K562 (cell line): Measurements from ENCODE around the gene MAGIX. TPM values are rescaled to one million over a fixed set of nuclear protein-coding genes. Genes with fewer than 3 reads are reported as not detected.

Experiments used
- GATA2 ChIP-seq: sonication (generic); formaldehyde crosslinking; IDR thresholded peaks from 2 replicates; pipeline ENCODE4 v1.4.0; 2020; ENCODE audit warnings: mild to moderate bottlenecking, missing genetic modification reagents
- GTF3C2 ChIP-seq: IDR thresholded peaks from 3 replicates; pipeline ENCODE4 v1.6.1; 2011; ENCODE audit warnings: borderline replicate concordance, mild to moderate bottlenecking, moderate library complexity; ENCODE audit not compliant: insufficient read length; ENCODE audit errors: extremely low read depth
- IFI16 ChIP-seq: fragments of 250-450 bp; sonication (Bioruptor Pico); IDR thresholded peaks from 2 replicates; pipeline ENCODE4 v2.1.2; 2022; ENCODE audit warnings: mild to moderate bottlenecking, inconsistent platforms
- NCOA4 ChIP-seq: fragments of 450-650 bp; IDR thresholded peaks from 2 replicates; pipeline ENCODE4 v1.6.1; 2018; ENCODE audit warnings: mild to moderate bottlenecking; ENCODE audit not compliant: partially characterized antibody
- NFE2L1 ChIP-seq: fragments of 450-650 bp; IDR thresholded peaks from 2 replicates; pipeline ENCODE4 v1.6.1; 2016; ENCODE audit warnings: missing genetic modification characterization, low read depth, mild to moderate bottlenecking, missing compliant biosample characterization, moderate library complexity, borderline replicate concordance
- NFYB ChIP-seq: IDR thresholded peaks from 2 replicates; pipeline ENCODE4 v1.6.1; 2011; ENCODE audit warnings: mild to moderate bottlenecking, moderate library complexity; ENCODE audit not compliant: insufficient read length; ENCODE audit errors: extremely low read depth
- NONO ChIP-seq, 2 experiments: fragments of 200-400 bp in 1 of 2; fragments of 450-650 bp in 1 of 2; formaldehyde crosslinking in 1 of 2; IDR thresholded peaks; 2 replicates each; pipeline ENCODE4 v1.6.1; 2017; ENCODE audit warnings: low read depth in 2 of 2, mild to moderate bottlenecking in 2 of 2, moderate library complexity in 2 of 2, low read length in 1 of 2
- PHB ChIP-seq: fragments of 250-450 bp; sonication (Bioruptor Pico); IDR thresholded peaks from 2 replicates; pipeline ENCODE4 v1.5.0; 2021
- TCF3 ChIP-seq: sonication (generic); formaldehyde crosslinking; IDR thresholded peaks from 2 replicates; pipeline ENCODE4 v1.4.0; 2020; ENCODE audit warnings: mild to moderate bottlenecking, missing genetic modification reagents
- ZC3H8 ChIP-seq: fragments of 450-650 bp; IDR thresholded peaks from 2 replicates; pipeline ENCODE4 v1.6.1; 2017
- ZNF124 ChIP-seq: sonication (generic); formaldehyde crosslinking; IDR thresholded peaks from 2 replicates; pipeline ENCODE4 v1.8.1; 2022; ENCODE audit warnings: missing genetic modification reagents
- ZNF436 ChIP-seq: fragments of 250-450, 450-650 bp; sonication (Bioruptor Pico); formaldehyde crosslinking; IDR thresholded peaks from 2 replicates; pipeline ENCODE4 v1.7.0; 2020; ENCODE audit warnings: mild to moderate bottlenecking
- ZNF511 ChIP-seq: sonication (generic); formaldehyde crosslinking; IDR thresholded peaks from 2 replicates; pipeline ENCODE4 v1.8.0; 2022; ENCODE audit warnings: mild to moderate bottlenecking, missing genetic modification reagents
- ZNF717 ChIP-seq: fragments of 250-450 bp; sonication (Bioruptor Pico); IDR thresholded peaks from 2 replicates; pipeline ENCODE4 v1.5.0; 2021
- ZNF79 ChIP-seq: fragments of 250-450 bp; sonication (Bioruptor Pico); IDR thresholded peaks from 2 replicates; pipeline ENCODE4 v1.4.0; 2020; ENCODE audit warnings: low read depth, mild to moderate bottlenecking, moderate library complexity
- polyA plus RNA-seq, 8 experiments: library from polyadenylated mRNA; depleted of rRNA in 4 of 8; stranded (reverse) in 5 of 8; unstranded in 3 of 8; fragments of >200 nt; fragmentation: Nextera tagmentation in 2 of 8; fragmentation: Illumina TruSeq in 1 of 8; extraction: Ambion mirVana in 2 of 8; extraction: Trizol in 1 of 8; gene quantifications; 2 replicates each; pipeline versions ENCODE4 v1.2.1 to v1.2.3, GENCODE V29; 2011 to 2014; ENCODE audit warnings: inconsistent platforms in 1 of 8, missing spikeins in 1 of 8
- total RNA-seq, 7 experiments: library from RNA; depleted of rRNA in 6 of 7; stranded (reverse); fragments of >200 nt in 6 of 7; fragmentation: Illumina TruSeq in 2 of 7; extraction: Trizol in 2 of 7; gene quantifications; 2 replicates each; pipeline versions ENCODE4 v1.2.1 to v1.2.3, GENCODE V29; 2011 to 2021; ENCODE audit warnings: low replicate concordance in 1 of 7
- TF ChIP-seq, protein P1 (sequence below): IDR thresholded peaks from 2 replicates; pipeline ENCODE4 v1.6.1; 2016; ENCODE audit warnings: missing genetic modification characterization, missing compliant biosample characterization
- TF ChIP-seq, protein P2 (sequence below): fragments of 250-450 bp; sonication (Bioruptor Pico); IDR thresholded peaks from 2 replicates; pipeline ENCODE4 v1.4.0; 2020; ENCODE audit warnings: mild to moderate bottlenecking, moderate library complexity

Gene MAGIX
- total and polyA plus RNA-seq, 9 of the 15 experiments (the other 6 are each of a cell fraction or from before 2014, with no cell fraction given) = 0.08 to 3.5 (median 0.47) TPM

DNA sequence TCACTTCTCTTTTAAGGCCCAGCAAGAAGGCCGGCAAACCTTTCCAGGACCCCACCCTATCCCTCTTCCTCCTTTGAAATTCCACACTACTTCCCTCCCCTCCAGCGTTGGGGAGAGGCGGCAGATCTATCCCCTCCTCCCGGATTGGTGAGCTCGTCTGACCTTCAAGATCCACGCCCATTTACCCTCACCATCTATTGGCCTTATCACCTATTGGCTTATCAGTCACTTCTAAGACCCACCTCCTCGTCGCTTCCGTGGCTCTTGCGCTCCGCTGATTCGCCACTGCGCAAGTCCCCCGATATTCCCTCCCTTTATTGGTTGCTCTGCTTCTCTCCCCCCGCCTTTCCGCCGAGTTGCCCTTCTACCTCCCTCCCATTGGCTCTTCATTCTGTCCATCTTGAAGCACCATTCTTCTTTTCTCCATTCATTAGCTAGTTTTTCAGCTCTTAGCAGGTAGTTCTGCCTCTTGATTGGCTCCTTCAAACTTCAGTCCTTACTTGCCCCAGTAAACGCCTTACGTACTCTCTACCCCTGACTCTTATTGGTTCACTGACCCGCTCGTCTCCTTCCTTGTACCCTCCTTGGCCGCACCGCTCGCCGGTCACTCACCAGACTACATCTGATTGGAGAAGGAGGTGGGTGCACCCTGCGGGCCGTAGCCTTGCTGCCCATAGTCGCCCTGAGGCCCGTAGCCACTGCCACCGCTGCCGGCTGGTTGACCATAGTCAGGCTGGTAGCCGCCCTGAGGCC is 28.4 kb downstream of the MAGIX start (continued):
- TF ChIP-seq, protein P1, sequence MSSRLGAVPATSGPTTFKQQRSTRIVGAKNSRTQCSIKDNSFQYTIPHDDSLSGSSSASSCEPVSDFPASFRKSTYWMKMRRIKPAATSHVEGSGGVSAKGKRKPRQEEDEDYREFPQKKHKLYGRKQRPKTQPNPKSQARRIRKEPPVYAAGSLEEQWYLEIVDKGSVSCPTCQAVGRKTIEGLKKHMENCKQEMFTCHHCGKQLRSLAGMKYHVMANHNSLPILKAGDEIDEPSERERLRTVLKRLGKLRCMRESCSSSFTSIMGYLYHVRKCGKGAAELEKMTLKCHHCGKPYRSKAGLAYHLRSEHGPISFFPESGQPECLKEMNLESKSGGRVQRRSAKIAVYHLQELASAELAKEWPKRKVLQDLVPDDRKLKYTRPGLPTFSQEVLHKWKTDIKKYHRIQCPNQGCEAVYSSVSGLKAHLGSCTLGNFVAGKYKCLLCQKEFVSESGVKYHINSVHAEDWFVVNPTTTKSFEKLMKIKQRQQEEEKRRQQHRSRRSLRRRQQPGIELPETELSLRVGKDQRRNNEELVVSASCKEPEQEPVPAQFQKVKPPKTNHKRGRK = no peak
- TF ChIP-seq ZC3H8 (no peak), NCOA4 (no peak), TCF3 (CRISPR knock-in tag) (no peak), GTF3C2 (no peak), ZNF717 (CRISPR knock-in tag) (no peak), GATA2 (CRISPR knock-in tag) (no peak), IFI16 (CRISPR knock-in tag) (no peak), NFYB (peak; percentile 83), ZNF511 (no peak; the same call in 1 of the 2 replicates), ZNF124 (CRISPR knock-in tag) (no peak), NONO (IDR thresholded peaks at IDR 0.05; ENCODE audit: low read depth in 2 of 2, low read length in 1 of 2) (no peak), ZNF79 (CRISPR knock-in tag) (no peak), NFE2L1 (tag) (no peak), ZNF436 (CRISPR knock-in tag) (no peak), PHB (no peak)
- TF ChIP-seq, protein P2, sequence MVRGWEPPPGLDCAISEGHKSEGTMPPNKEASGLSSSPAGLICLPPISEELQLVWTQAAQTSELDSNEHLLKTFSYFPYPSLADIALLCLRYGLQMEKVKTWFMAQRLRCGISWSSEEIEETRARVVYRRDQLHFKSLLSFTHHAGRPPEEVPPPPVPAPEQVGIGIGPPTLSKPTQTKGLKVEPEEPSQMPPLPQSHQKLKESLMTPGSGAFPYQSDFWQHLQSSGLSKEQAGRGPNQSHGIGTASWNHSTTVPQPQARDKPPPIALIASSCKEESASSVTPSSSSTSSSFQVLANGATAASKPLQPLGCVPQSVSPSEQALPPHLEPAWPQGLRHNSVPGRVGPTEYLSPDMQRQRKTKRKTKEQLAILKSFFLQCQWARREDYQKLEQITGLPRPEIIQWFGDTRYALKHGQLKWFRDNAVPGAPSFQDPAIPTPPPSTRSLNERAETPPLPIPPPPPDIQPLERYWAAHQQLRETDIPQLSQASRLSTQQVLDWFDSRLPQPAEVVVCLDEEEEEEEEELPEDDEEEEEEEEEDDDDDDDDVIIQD (CRISPR knock-in tag) = no peak
